Activated CD8-positive, alpha-beta memory T cell treated with anti-CD3 and anti-CD28 coated beads for 36 hours (primary cell): Measurements from ENCODE around the gene TAF1D. TPM values are rescaled to one million over a fixed set of nuclear protein-coding genes. Genes with fewer than 3 reads are reported as not detected.

Experiments
- CTCF ChIA-PET: fragments of 350-600 bp; sonication (Branson Sonifier 250); formaldehyde crosslinking; loops from one replicate; lab custom pipeline; 2021; ENCODE audit warnings: antibody characterized with exemption; lab: Charles Lee
- POLR2A ChIA-PET: fragments of 350-600 bp; sonication (Branson Sonifier 250); formaldehyde crosslinking; loops from one replicate; lab custom pipeline; 2021; ENCODE audit warnings: antibody characterized with exemption; lab: Charles Lee
- total RNA-seq, 2 experiments: library from RNA; stranded (reverse); gene quantifications; one replicate each; pipeline ENCODE4 v1.2.3, GENCODE V29; 2021

Gene TAF1D
- total RNA-seq, 2 experiments from 2014 or later: 284 to 296 TPM

DNA sequence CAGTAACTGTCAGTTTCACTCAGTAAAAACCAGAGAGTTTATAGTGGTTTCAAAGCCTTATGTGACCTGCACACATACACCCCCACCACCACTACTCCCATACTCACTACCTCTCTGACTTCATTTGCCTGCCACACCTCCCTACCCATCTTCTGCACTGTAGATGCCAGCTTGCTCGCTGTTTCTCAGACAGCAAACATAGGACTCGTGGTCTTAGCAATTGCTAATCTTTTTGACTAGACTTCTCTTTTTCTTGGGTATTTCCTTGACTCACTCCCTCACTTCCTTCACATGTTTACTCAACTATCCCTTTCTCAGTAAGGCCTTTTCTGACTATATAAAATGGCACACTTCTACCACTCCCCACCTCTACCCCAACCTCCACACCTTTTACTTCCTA lies 52.1 kb downstream of the TAF1D start:
- POLR2A ChIA-PET: interaction anchor here (1.5 kb wide), 1 partner anchor 52 kb away, joined by 5 read pairs; the partner anchor contains the start of genes C11orf54 and TAF1D
- CTCF ChIA-PET: interaction anchor here (0.7 kb wide), 1 partner anchor 208 kb away, joined by 3 read pairs; no protein-coding TSS in a partner anchor

- CTCF ChIA-PET: no interaction called here
- POLR2A ChIA-PET: no interaction called here
Measured at GRCh38 chr11:93686812-93687211, 54.5 kb downstream of the TAF1D start.

- ChIA-PET CTCF (no interaction called here), POLR2A (no interaction called here)
Measured at GRCh38 chr11:93686226-93686625, 55.1 kb downstream of the TAF1D start.

Other genes with a start within 250 kb of the TAF1D start
- gene SMCO4, start 198.1 kb downstream of the TAF1D start, total RNA-seq: 10 to 100 TPM; 13.5 to 13.8 TPM
- 10 to 100 TPM; 24.6 to 25.8 TPM for gene CEP295, start 79.8 kb downstream of the TAF1D start, total RNA-seq
- 10 to 100 TPM; 13.4 to 15.0 TPM for gene C11orf54, start 177 bp upstream of the TAF1D start, total RNA-seq
- gene MED17, start 42.8 kb upstream of the TAF1D start, total RNA-seq: 10 to 100 TPM; 36.3 to 42.1 TPM
- not detected for gene VSTM5, start 109.1 kb upstream of the TAF1D start, total RNA-seq